Mesodermal cell (in vitro differentiated cells): Measurements from ENCODE around the gene IBA57.
"Not testable (repeated sequence)": the region's sequence is repeated elsewhere in the genome, so short reads cannot be mapped to it uniquely, and the experiment has no call there.

Experiments
- H3K27ac ChIP-seq: 2 replicates; pipeline ENCODE4 v1.7.0; 2013; ENCODE audit warnings: mild to moderate bottlenecking, low read depth, low read length, moderate library complexity; ENCODE audit not compliant: severe bottlenecking
- H3K36me3 ChIP-seq: 2 replicates; pipeline ENCODE4 v1.7.1; 2013; ENCODE audit warnings: mild to moderate bottlenecking, low read length, moderate library complexity; ENCODE audit not compliant: control insufficient read depth, insufficient read depth
- H3K4me1 ChIP-seq: one replicate; pipeline ENCODE4 v1.7.1; 2013; ENCODE audit warnings: mild to moderate bottlenecking, low read length; ENCODE audit not compliant: insufficient read depth, control insufficient read depth, poor library complexity, severe bottlenecking
- H3K4me3 ChIP-seq: 2 replicates; pipeline ENCODE4 v1.7.0; 2013; ENCODE audit warnings: low read length, control low read depth, mild to moderate bottlenecking; ENCODE audit not compliant: insufficient read depth, poor library complexity, severe bottlenecking; ENCODE audit errors: extremely low read depth
- H3K9me3 ChIP-seq: 2 replicates; pipeline ENCODE4 v1.7.1; 2013; ENCODE audit warnings: mild to moderate bottlenecking, low read length, moderate library complexity; ENCODE audit not compliant: control insufficient read depth
- WGBS, 2 experiments: methylation state at CpG; one replicate each; pipeline ENCODE4 v1.1.5; 2013; ENCODE audit warnings: missing lambda C conversion rate in 2 of 2; ENCODE audit not compliant: insufficient coverage in 2 of 2; 5-methylcytosine and 5-hydroxymethylcytosine counted together

Gene IBA57

GRCh38 chr1:228226141-228226874, 60.7 kb downstream of the IBA57 start:
- Histone ChIP-seq H3K9me3 (peaks cover 4% of the 10 kb centered on the region), H3K36me3 (peaks cover 73% of the 10 kb centered on the region)
- WGBS, 2 experiments: 82 to 94% methylated on average over 3 to 4 of the region's 7 CpGs

GRCh38 chr1:228226956-228227791, 61.6 kb downstream of the IBA57 start:
- Histone ChIP-seq H3K4me3 (no peak overlapping the region), H3K36me3 (peaks cover 81% of the 10 kb centered on the region), H3K9me3 (peaks cover 4% of the 10 kb centered on the region), H3K27ac (no peak overlapping the region), H3K4me1 (peaks cover 6% of the 10 kb centered on the region)
- WGBS, 2 experiments: 86 to 88% methylated on average over 7 of the region's 10 CpGs

More at GRCh38 chr1:228226141-228226874, 60.7 kb downstream of the IBA57 start:
- Histone ChIP-seq H3K27ac (no peak overlapping the region), H3K4me3 (no peak overlapping the region), H3K4me1 (peaks cover 6% of the 10 kb centered on the region)

GRCh38 chr1:228228147-228228546, 62.5 kb downstream of the IBA57 start:
- Histone ChIP-seq H3K36me3 (peaks cover 91% of the 10 kb centered on the region), H3K9me3 (peaks cover 12% of the 10 kb centered on the region)
- not testable (repeated sequence) for H3K4me1 ChIP-seq, H3K27ac ChIP-seq, H3K4me3 ChIP-seq
- 92 to 97% methylated on average over 4 to 5 of the region's 5 CpGs for WGBS, 2 experiments

- Histone ChIP-seq H3K36me3 (peaks cover 90% of the 10 kb centered on the region), H3K4me1 (peaks cover 6% of the 10 kb centered on the region), H3K27ac (no peak overlapping the region), H3K4me3 (no peak overlapping the region), H3K9me3 (peaks cover 12% of the 10 kb centered on the region)
- 92 to 94% methylated on average over 3 to 4 of the region's 5 CpGs for WGBS, 2 experiments
Observed at GRCh38 chr1:228228601-228229074, 63.0 kb downstream of the IBA57 start.

GRCh38 chr1:228231189-228231588, 65.6 kb downstream of the IBA57 start:
- H3K36me3 ChIP-seq: peaks cover 67% of the 10 kb centered on the region
- 83% methylated on average over 2 of the region's 2 CpGs; no CpG with 5 or more reads in 1 of the 2 experiments for WGBS, 2 experiments
- no peak overlapping the region for H3K27ac ChIP-seq
- peaks cover 8% of the 10 kb centered on the region for H3K9me3 ChIP-seq
- H3K4me1 ChIP-seq: peaks cover 6% of the 10 kb centered on the region
- no peak overlapping the region for H3K4me3 ChIP-seq
